ENCODE measurements around the gene HAO1.

HAO1 gene

GRCh38 chr20:7926767-7927166, 13.5 kb downstream of the HAO1 start:
- no peak for DNase-seq (ENCODE audit: low read depth)

GRCh38 chr20:7926323-7926722, 13.9 kb downstream of the HAO1 start:
- no peak for DNase-seq (ENCODE audit: low read depth)

- DNase-seq (ENCODE audit: low read depth) = no peak
Measured at GRCh38 chr20:7924692-7925091, 15.6 kb downstream of the HAO1 start.

GRCh38 chr20:7916648-7917047, 23.6 kb downstream of the HAO1 start:
- DNase-seq (ENCODE audit: low read depth) = no peak

- no peak for DNase-seq (ENCODE audit: low read depth)
Measured at GRCh38 chr20:7912551-7912950, 27.7 kb downstream of the HAO1 start.

GRCh38 chr20:7911586-7912330, 28.5 kb downstream of the HAO1 start:
- no peak for DNase-seq (ENCODE audit: low read depth)

- DNase-seq (ENCODE audit: low read depth) = no peak
Measured at GRCh38 chr20:7908905-7909304, 31.4 kb downstream of the HAO1 start.

- DNase-seq (ENCODE audit: low read depth) = no peak
Measured at GRCh38 chr20:7903429-7903828, 36.8 kb downstream of the HAO1 start.

GRCh38 chr20:7902879-7903278, 37.4 kb downstream of the HAO1 start:
- DNase-seq (ENCODE audit: low read depth) = no peak

GRCh38 chr20:7897781-7898364, 42.4 kb downstream of the HAO1 start:
- no peak for DNase-seq (ENCODE audit: low read depth)

GRCh38 chr20:7893014-7893730, 47.1 kb downstream of the HAO1 start:
- no peak for DNase-seq (ENCODE audit: low read depth)

- no peak for DNase-seq (ENCODE audit: low read depth)
Measured at GRCh38 chr20:7891705-7892104, 48.6 kb downstream of the HAO1 start.

- no peak for DNase-seq (ENCODE audit: low read depth)
Measured at GRCh38 chr20:7889736-7890135, 50.5 kb downstream of the HAO1 start.

- no peak for DNase-seq (ENCODE audit: low read depth)
Measured at GRCh38 chr20:7883741-7884140, 56.5 kb downstream of the HAO1 start.

- no peak for DNase-seq (ENCODE audit: low read depth)
Measured at GRCh38 chr20:7883309-7883708, 56.9 kb downstream of the HAO1 start.

GRCh38 chr20:7882076-7882475, 58.2 kb downstream of the HAO1 start:
- no peak for DNase-seq (ENCODE audit: low read depth)

- DNase-seq (ENCODE audit: low read depth) = no peak
Measured at GRCh38 chr20:7881551-7881950, 58.7 kb downstream of the HAO1 start.

- no peak for DNase-seq (ENCODE audit: low read depth)
Measured at GRCh38 chr20:7879883-7880282, 60.4 kb downstream of the HAO1 start.

GRCh38 chr20:7868108-7868507, 72.2 kb downstream of the HAO1 start:
- DNase-seq (ENCODE audit: low read depth) = no peak

GRCh38 chr20:7866285-7866684, 74.0 kb downstream of the HAO1 start:
- no peak for DNase-seq (ENCODE audit: low read depth)

GRCh38 chr20:7859356-7859802, 80.9 kb downstream of the HAO1 start:
- no peak for DNase-seq (ENCODE audit: low read depth)

GRCh38 chr20:7858734-7859250, 81.5 kb downstream of the HAO1 start:
- no peak for DNase-seq (ENCODE audit: low read depth)

- DNase-seq (ENCODE audit: low read depth) = no peak
Measured at GRCh38 chr20:7856756-7857155, 83.5 kb downstream of the HAO1 start.

Measured in activated T-cell treated with anti-CD3 and anti-CD28 coated beads for 48 hours (primary cell).